K562 (cell line): ENCODE data around the gene PLCB1. TPM values are rescaled to one million over a fixed set of nuclear protein-coding genes. Genes with fewer than 3 reads are reported as not detected.

Experiments used
- ATAC-seq: fragments of 200-7000 bp; cut with Tn5 transposase; 3 replicates; pipeline ENCODE4 v1.9.1; 2020; ENCODE audit warnings: moderate library complexity
- BruUV-seq: library from RNA; stranded (reverse); fragments of 400-500 nt; replicated peaks from 2 replicates; lab custom pipeline; 2021; lab: Mats Ljungman, UMichigan
- CTCF ChIA-PET: fragments of 300-600 bp; formaldehyde crosslinking; extraction: SDS; loops from one replicate; lab custom pipeline; 2021; ENCODE audit warnings: low intra/inter-chr PET ratio; lab: Yijun Ruan, JAX
- POLR2A ChIA-PET: fragments of 300-600, 350-650 bp; sonication (Branson Sonifier 250); formaldehyde crosslinking; extraction: SDS; loops from one replicate; lab custom pipeline; 2021; ENCODE audit warnings: antibody characterized with exemption, inconsistent platforms; lab: Yijun Ruan, JAX
- DNase-seq, 4 experiments: peaks; one replicate each; pipeline versions ENCODE4 v3.0.0 to v3.0.0-alpha.2; 2011 to 2018; ENCODE audit warnings: low spot score in 3 of 4, mixed read lengths in 3 of 4; ENCODE audit errors: extremely low read depth in 1 of 4
- FAIRE-seq: peaks from 2 replicates; lab custom pipeline; 2011; peaks lifted over from hg19 to GRCh38; lab: Jason Lieb, UNC
- H2AFZ ChIP-seq: 2 replicates; pipeline ENCODE4 v1.6.0; 2011; ENCODE audit warnings: low read depth, low read length, control low read depth, inconsistent platforms
- H3K27ac ChIP-seq: fragments of 200-600 bp; 3 replicates; pipeline ENCODE4 v1.8.0; 2011; ENCODE audit warnings: low read depth, mild to moderate bottlenecking, control low read depth, inconsistent platforms, low read length, moderate library complexity, mixed read lengths; ENCODE audit errors: extremely low read depth
- H3K27me3 ChIP-seq, 2 experiments: fragments of 300-600 bp in 1 of 2; 2 replicates in 1 of 2; 3 replicates in 1 of 2; pipeline versions ENCODE4 v1.6.0 to v1.8.0; 2011; ENCODE audit warnings: inconsistent platforms in 2 of 2, low read length in 2 of 2, mild to moderate bottlenecking in 1 of 2, mixed read lengths in 1 of 2, moderate library complexity in 1 of 2; ENCODE audit not compliant: control insufficient read depth in 2 of 2, insufficient read depth in 2 of 2
- H3K36me3 ChIP-seq: fragments of 300-600 bp; 3 replicates; pipeline ENCODE4 v1.8.0; 2011; ENCODE audit warnings: mild to moderate bottlenecking, low read length, inconsistent platforms; ENCODE audit not compliant: control insufficient read depth, insufficient read depth
- H3K4me1 ChIP-seq, 2 experiments: fragments of 200-600 bp in 1 of 2; replicated peaks in 1 of 2; 2 replicates in 1 of 2; 3 replicates in 1 of 2; pipeline versions ENCODE4 v1.5.1 to v1.8.0; 2011; ENCODE audit warnings: inconsistent platforms in 2 of 2, low read length in 2 of 2, mild to moderate bottlenecking in 1 of 2, mixed read lengths in 1 of 2, moderate library complexity in 1 of 2; ENCODE audit not compliant: control insufficient read depth in 2 of 2, insufficient read depth in 2 of 2
- H3K4me2 ChIP-seq: 2 replicates; pipeline ENCODE4 v1.6.1; 2011; ENCODE audit warnings: low read length, control low read depth, inconsistent platforms, mixed read lengths; ENCODE audit not compliant: insufficient read depth
- H3K4me3 ChIP-seq: fragments of 200-600 bp; sonication (generic), shearing (Covaris generic); 2 replicates; pipeline ENCODE4 v1.5.1; 2016; ENCODE audit warnings: control low read depth, inconsistent platforms
- H3K79me2 ChIP-seq: fragments of 200-600 bp; 3 replicates; pipeline ENCODE4 v1.8.0; 2011; ENCODE audit warnings: low read length, inconsistent platforms; ENCODE audit not compliant: control insufficient read depth, insufficient read depth
- H3K9ac ChIP-seq, 2 experiments: 2 replicates each; pipeline versions ENCODE4 v1.6.0 to v1.6.1; 2011; ENCODE audit warnings: low read depth in 2 of 2, low read length in 2 of 2, control low read depth in 1 of 2, inconsistent platforms in 1 of 2, mild to moderate bottlenecking in 1 of 2, mixed read lengths in 1 of 2; ENCODE audit not compliant: insufficient read depth in 1 of 2
- H3K9me1 ChIP-seq: one replicate; pipeline ENCODE4 v1.6.0; 2011; ENCODE audit warnings: inconsistent platforms, mild to moderate bottlenecking, low read length, moderate library complexity; ENCODE audit not compliant: control insufficient read depth, insufficient read depth
- H3K9me3 ChIP-seq: replicated peaks from 2 replicates; pipeline ENCODE4 v1.5.1; 2011; ENCODE audit warnings: low read depth, low read length, inconsistent platforms; ENCODE audit not compliant: control insufficient read depth, insufficient read depth
- H4K20me1 ChIP-seq: replicated peaks from 2 replicates; pipeline ENCODE4 v1.6.1; 2011; ENCODE audit warnings: low read length, inconsistent platforms, mixed read lengths; ENCODE audit not compliant: control insufficient read depth, insufficient read depth
- CBFB ChIP-seq: sonication (generic); formaldehyde crosslinking; IDR thresholded peaks from 2 replicates; pipeline ENCODE4 v1.4.0; 2020; ENCODE audit warnings: mild to moderate bottlenecking, missing genetic modification reagents
- FOXA1 ChIP-seq: fragments of 450-650 bp; IDR thresholded peaks from 2 replicates; pipeline ENCODE4 v1.6.1; 2016; ENCODE audit warnings: mild to moderate bottlenecking, borderline replicate concordance
- HNRNPL ChIP-seq: fragments of 200-400 bp; formaldehyde crosslinking; IDR thresholded peaks from 2 replicates; pipeline ENCODE4 v1.6.1; 2017; ENCODE audit warnings: low read depth, mild to moderate bottlenecking, low read length
- IFI16 ChIP-seq: fragments of 250-450 bp; sonication (Bioruptor Pico); IDR thresholded peaks from 2 replicates; pipeline ENCODE4 v2.1.2; 2022; ENCODE audit warnings: mild to moderate bottlenecking, inconsistent platforms
- JUN ChIP-seq, 2 experiments: sonication (generic) in 1 of 2; formaldehyde crosslinking in 1 of 2; IDR thresholded peaks; 2 replicates each; pipeline versions ENCODE4 v1.6.1 to v1.8.0; 2012 to 2022; ENCODE audit warnings: borderline replicate concordance in 2 of 2, mild to moderate bottlenecking in 2 of 2, improper control_type of control experiment in 1 of 2, low read depth in 1 of 2, low read length in 1 of 2, missing genetic modification reagents in 1 of 2
- KLF10 ChIP-seq: fragments of 250-450 bp; sonication (Bioruptor Pico); IDR thresholded peaks from 2 replicates; pipeline ENCODE4 v1.6.1; 2021; ENCODE audit warnings: matching md5 sums
- NELFE ChIP-seq: IDR thresholded peaks from 2 replicates; pipeline ENCODE4 v1.6.1; 2011; ENCODE audit warnings: mild to moderate bottlenecking; ENCODE audit not compliant: insufficient read depth, insufficient read length
- NR3C1 ChIP-seq: sonication (generic); formaldehyde crosslinking; IDR thresholded peaks from 2 replicates; pipeline ENCODE4 v1.8.1; 2022; ENCODE audit warnings: missing genetic modification reagents
- SIX5 ChIP-seq, 2 experiments: IDR thresholded peaks; 2 replicates each; pipeline ENCODE4 v1.6.1; 2011; ENCODE audit warnings: low read length in 2 of 2, borderline replicate concordance in 1 of 2, low read depth in 1 of 2, mild to moderate bottlenecking in 1 of 2, moderate library complexity in 1 of 2; ENCODE audit not compliant: insufficient read depth in 1 of 2
- ZNF146 ChIP-seq: IDR thresholded peaks from one replicate; pipeline ENCODE4 v1.6.1; 2018; ENCODE audit warnings: missing compliant biosample characterization; ENCODE audit not compliant: unreplicated experiment
- ZNF174 ChIP-seq: fragments of 250-450 bp; sonication (Bioruptor Pico); IDR thresholded peaks from 2 replicates; pipeline ENCODE4 v1.4.0; 2020; ENCODE audit warnings: mild to moderate bottlenecking
- WGBS: fragments of 100-300 bp; shearing (Covaris generic); methylation state at CpG from one replicate; pipeline ENCODE4 v1.1.6; 2016; ENCODE audit warnings: low coverage, mixed read lengths; ENCODE audit not compliant: insufficient coverage; ENCODE audit errors: missing lambda C conversion rate; 5-methylcytosine and 5-hydroxymethylcytosine counted together
- in situ Hi-C: fragments of 300-500 bp; cut with MboI; formaldehyde crosslinking; loops from 4 replicates; pipeline ENCODE4 v1.15.0; 2018; ENCODE audit warnings: inconsistent platforms, mixed read lengths
- intact Hi-C: fragments of 100-400 bp; cut with micrococcal nuclease; formaldehyde crosslinking; loops from 2 replicates; pipeline ENCODE4 v1.14.2; 2022
- polyA plus RNA-seq, 8 experiments: library from polyadenylated mRNA; depleted of rRNA in 4 of 8; stranded (reverse) in 5 of 8; unstranded in 3 of 8; fragments of >200 nt; fragmentation: Nextera tagmentation in 2 of 8; fragmentation: Illumina TruSeq in 1 of 8; extraction: Ambion mirVana in 2 of 8; extraction: Trizol in 1 of 8; gene quantifications; 2 replicates each; pipeline versions ENCODE4 v1.2.1 to v1.2.3, GENCODE V29; 2011 to 2014; ENCODE audit warnings: inconsistent platforms in 1 of 8, missing spikeins in 1 of 8
- total RNA-seq, 7 experiments: library from RNA; depleted of rRNA in 6 of 7; stranded (reverse); fragments of >200 nt in 6 of 7; fragmentation: Illumina TruSeq in 2 of 7; extraction: Trizol in 2 of 7; gene quantifications; 2 replicates each; pipeline versions ENCODE4 v1.2.1 to v1.2.3, GENCODE V29; 2011 to 2021; ENCODE audit warnings: low replicate concordance in 1 of 7
- TF ChIP-seq, protein P1 (sequence below), 3 experiments: fragments of 200-800 bp in 1 of 3; fragments of 250-450 bp in 1 of 3; fragments of 450-650 bp in 1 of 3; sonication (Bioruptor Pico) in 1 of 3; sonication (Bioruptor generic) in 1 of 3; formaldehyde crosslinking in 1 of 3; IDR thresholded peaks; 2 replicates each; pipeline versions ENCODE4 v1.6.1 to v1.8.0; 2016 to 2022; ENCODE audit warnings: mild to moderate bottlenecking in 2 of 3, missing genetic modification characterization in 2 of 3, missing compliant biosample characterization in 1 of 3, moderate library complexity in 1 of 3
- TF ChIP-seq, protein P2 (sequence below): fragments of 250-450 bp; sonication (Bioruptor Pico); IDR thresholded peaks from 2 replicates; pipeline ENCODE4 v1.5.0; 2022; ENCODE audit warnings: mild to moderate bottlenecking
- TF ChIP-seq, protein P3 (sequence below): sonication (generic); formaldehyde crosslinking; IDR thresholded peaks from 2 replicates; pipeline ENCODE4 v1.8.1; 2023; ENCODE audit warnings: mild to moderate bottlenecking, missing genetic modification reagents

The PLCB1 gene
- total and polyA plus RNA-seq, 9 of the 15 experiments (the other 6 are each of a cell fraction or from before 2014, with no cell fraction given) = 0.34 to 3.1 (median 1.3) TPM

- TF ChIP-seq, protein P1, sequence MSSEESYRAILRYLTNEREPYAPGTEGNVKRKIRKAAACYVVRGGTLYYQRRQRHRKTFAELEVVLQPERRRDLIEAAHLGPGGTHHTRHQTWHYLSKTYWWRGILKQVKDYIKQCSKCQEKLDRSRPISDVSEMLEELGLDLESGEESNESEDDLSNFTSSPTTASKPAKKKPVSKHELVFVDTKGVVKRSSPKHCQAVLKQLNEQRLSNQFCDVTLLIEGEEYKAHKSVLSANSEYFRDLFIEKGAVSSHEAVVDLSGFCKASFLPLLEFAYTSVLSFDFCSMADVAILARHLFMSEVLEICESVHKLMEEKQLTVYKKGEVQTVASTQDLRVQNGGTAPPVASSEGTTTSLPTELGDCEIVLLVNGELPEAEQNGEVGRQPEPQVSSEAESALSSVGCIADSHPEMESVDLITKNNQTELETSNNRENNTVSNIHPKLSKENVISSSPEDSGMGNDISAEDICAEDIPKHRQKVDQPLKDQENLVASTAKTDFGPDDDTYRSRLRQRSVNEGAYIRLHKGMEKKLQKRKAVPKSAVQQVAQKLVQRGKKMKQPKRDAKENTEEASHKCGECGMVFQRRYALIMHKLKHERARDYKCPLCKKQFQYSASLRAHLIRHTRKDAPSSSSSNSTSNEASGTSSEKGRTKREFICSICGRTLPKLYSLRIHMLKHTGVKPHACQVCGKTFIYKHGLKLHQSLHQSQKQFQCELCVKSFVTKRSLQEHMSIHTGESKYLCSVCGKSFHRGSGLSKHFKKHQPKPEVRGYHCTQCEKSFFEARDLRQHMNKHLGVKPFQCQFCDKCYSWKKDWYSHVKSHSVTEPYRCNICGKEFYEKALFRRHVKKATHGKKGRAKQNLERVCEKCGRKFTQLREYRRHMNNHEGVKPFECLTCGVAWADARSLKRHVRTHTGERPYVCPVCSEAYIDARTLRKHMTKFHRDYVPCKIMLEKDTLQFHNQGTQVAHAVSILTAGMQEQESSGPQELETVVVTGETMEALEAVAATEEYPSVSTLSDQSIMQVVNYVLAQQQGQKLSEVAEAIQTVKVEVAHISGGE (CRISPR knock-in tag; IDR thresholded peaks at IDR 0.05) = no peak
- no peak for TF ChIP-seq JUN (IDR thresholded peaks at IDR 0.05; ENCODE audit: borderline replicate concordance, low read depth, low read length)
- TF ChIP-seq JUN (CRISPR knock-in tag; IDR thresholded peaks at IDR 0.05; ENCODE audit: borderline replicate concordance) = no peak
Observed at GRCh38 chr20:8209061-8209460, 77.0 kb downstream of the PLCB1 start (continued).

- H3K27me3 ChIP-seq = no peaks in the 10 kb centered on the region
- H3K9me3 ChIP-seq = no peaks in the 10 kb centered on the region
- FAIRE-seq = no peak
- H3K4me2 ChIP-seq = no peak overlapping the region
- in situ Hi-C loops (no loop called here), intact Hi-C loops (no loop called here)
- no peaks in the 10 kb centered on the region for H3K36me3 ChIP-seq
- H3K9ac ChIP-seq = no peak overlapping the region
- H2AFZ ChIP-seq = no peak overlapping the region
- no peaks in the 10 kb centered on the region for H4K20me1 ChIP-seq
- H3K9me1 ChIP-seq = no peaks in the 10 kb centered on the region
- ChIA-PET POLR2A (no interaction called here), CTCF (no interaction called here)
- no peak overlapping the region for H3K4me3 ChIP-seq
- H3K79me2 ChIP-seq = no peaks in the 10 kb centered on the region
- DNase-seq = no peak
- no peak for ATAC-seq
- no peaks in the 10 kb centered on the region for H3K4me1 ChIP-seq
- no peak overlapping the region for H3K27ac ChIP-seq
- BruUV-seq = no TSS peak
- WGBS = 7% methylated on average over 1 of the region's 1 CpG
- TF ChIP-seq IFI16 (CRISPR knock-in tag) = no peak
- TF ChIP-seq SIX5 (IDR thresholded peaks at IDR 0.05; ENCODE audit: borderline replicate concordance in 1 of 2, insufficient read depth in 1 of 2, low read depth in 1 of 2, low read length in 2 of 2) = no peak
- no peak for TF ChIP-seq ZNF174
- TF ChIP-seq CBFB = no peak
- TF ChIP-seq ZNF146 (CRISPR knock-in tag) = no peak
- no peak for TF ChIP-seq NELFE
- TF ChIP-seq, protein P2, sequence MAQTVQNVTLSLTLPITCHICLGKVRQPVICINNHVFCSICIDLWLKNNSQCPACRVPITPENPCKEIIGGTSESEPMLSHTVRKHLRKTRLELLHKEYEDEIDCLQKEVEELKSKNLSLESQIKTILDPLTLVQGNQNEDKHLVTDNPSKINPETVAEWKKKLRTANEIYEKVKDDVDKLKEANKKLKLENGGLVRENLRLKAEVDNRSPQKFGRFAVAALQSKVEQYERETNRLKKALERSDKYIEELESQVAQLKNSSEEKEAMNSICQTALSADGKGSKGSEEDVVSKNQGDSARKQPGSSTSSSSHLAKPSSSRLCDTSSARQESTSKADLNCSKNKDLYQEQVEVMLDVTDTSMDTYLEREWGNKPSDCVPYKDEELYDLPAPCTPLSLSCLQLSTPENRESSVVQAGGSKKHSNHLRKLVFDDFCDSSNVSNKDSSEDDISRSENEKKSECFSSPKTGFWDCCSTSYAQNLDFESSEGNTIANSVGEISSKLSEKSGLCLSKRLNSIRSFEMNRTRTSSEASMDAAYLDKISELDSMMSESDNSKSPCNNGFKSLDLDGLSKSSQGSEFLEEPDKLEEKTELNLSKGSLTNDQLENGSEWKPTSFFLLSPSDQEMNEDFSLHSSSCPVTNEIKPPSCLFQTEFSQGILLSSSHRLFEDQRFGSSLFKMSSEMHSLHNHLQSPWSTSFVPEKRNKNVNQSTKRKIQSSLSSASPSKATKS (CRISPR knock-in tag) = no peak
- TF ChIP-seq HNRNPL = no peak
- TF ChIP-seq KLF10 (CRISPR knock-in tag) = no peak
- TF ChIP-seq NR3C1 = no peak
- TF ChIP-seq, protein P3, sequence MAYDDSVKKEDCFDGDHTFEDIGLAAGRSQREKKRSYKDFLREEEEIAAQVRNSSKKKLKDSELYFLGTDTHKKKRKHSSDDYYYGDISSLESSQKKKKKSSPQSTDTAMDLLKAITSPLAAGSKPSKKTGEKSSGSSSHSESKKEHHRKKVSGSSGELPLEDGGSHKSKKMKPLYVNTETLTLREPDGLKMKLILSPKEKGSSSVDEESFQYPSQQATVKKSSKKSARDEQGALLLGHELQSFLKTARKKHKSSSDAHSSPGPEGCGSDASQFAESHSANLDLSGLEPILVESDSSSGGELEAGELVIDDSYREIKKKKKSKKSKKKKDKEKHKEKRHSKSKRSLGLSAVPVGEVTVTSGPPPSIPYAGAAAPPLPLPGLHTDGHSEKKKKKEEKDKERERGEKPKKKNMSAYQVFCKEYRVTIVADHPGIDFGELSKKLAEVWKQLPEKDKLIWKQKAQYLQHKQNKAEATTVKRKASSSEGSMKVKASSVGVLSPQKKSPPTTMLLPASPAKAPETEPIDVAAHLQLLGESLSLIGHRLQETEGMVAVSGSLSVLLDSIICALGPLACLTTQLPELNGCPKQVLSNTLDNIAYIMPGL = no peak
- no peak for TF ChIP-seq FOXA1
Observed at GRCh38 chr20:8210749-8211148, 78.7 kb downstream of the PLCB1 start.
